Renal cortex interstitium (tissue), 11 donors: ENCODE data around the gene CAPN8. TPM values are rescaled to one million over a fixed set of nuclear protein-coding genes. Genes with fewer than 3 reads are reported as not detected.
"Not testable (repeated sequence)": the region's sequence is repeated elsewhere in the genome, so short reads cannot be mapped to it uniquely, and the experiment has no call there.

Experiments
- DNase-seq, 11 donors: peaks; one replicate each; pipeline ENCODE4 v3.0.0-alpha.2; 2013; ENCODE audit warnings: low read depth in 9 of 11, low spot score in 4 of 11; ENCODE audit errors: extremely low read depth in 1 of 11
- polyA plus RNA-seq, 3 donors: library from polyadenylated mRNA; unstranded; fragments of 120-200 nt; gene quantifications; one replicate each; pipeline ENCODE4 v1.2.1, GENCODE V29; 2013; ENCODE audit not compliant: insufficient read length in 3 of 3

The CAPN8 gene
- polyA plus RNA-seq, 3 donors: 2.6 to 3.8 (median 2.8) TPM

DNA sequence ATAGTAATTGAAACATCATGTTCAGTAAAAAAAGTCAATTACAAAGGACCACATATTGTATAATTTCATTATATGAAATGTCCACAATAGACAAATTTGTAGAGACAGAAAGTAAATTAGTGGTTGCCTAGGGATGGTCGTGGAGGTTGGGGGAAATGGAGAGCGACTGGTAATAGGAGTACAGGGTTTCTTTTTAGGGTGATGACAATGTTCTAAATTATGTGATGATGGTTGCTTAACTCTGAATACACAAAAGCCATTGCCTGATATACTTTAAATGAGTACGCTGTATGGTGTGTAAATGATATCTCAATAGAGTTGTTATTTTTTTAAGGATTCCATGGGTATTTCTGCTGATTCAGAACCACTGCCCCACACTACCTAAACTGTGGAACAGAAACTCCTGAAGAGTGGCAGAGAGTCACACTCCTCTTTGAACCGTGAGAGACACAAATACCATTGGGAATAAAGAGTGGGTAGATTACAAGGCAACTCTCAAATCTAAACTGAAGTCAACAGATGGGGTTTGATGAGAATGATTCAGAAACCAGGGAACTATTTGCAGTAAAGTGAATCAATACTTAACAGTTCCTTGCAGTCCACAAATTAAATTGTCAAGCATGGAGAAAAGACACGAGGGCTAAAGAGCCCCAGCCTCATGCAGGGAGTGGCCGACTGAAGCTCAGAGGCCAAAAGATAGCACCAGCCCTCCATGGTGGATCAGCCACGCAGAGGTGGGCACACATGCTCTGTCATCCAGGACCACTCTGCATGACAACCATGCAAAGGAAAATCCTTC is 118.0 kb downstream of the CAPN8 start:
- no peak for DNase-seq

DNA sequence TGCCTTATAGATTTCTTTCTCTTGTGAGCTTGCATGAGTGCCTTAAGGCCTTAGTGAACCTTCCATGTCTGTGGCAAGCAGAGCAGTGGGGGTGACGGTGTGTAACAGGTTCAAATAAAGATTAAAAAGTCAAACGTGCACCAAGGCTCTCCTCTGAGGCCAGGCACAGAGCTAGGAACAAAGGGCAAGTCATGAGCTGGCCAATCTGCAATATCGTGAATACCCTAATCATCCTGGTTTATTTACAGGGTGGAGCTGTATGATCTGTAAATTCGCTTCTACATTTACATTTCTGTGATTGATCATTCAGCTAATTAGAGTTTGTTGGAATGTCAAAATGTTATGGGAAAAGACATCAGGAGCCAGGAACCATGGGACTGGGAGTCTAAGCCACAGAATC is 120.2 kb downstream of the CAPN8 start:
- DNase-seq: no peak

DNA sequence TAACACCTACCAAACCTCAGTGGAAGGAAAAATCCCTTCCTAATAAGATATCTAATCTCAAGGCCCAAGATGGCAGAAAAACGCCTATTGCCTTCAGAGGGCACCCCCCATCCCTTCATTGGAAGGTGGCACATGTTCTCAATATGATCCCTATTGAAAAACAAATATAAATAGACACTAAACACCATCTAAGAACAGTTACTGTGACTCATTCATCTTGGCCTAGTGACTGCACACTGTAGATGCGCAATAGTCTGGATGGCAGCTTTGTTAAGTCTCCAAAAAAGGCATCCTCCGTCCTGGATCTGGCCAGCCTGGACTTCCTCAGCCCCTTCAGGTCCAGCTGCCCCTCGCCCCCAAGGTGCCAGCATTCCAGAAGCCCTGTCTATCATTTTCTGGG is 121.9 kb downstream of the CAPN8 start:
- DNase-seq: no peak

DNA sequence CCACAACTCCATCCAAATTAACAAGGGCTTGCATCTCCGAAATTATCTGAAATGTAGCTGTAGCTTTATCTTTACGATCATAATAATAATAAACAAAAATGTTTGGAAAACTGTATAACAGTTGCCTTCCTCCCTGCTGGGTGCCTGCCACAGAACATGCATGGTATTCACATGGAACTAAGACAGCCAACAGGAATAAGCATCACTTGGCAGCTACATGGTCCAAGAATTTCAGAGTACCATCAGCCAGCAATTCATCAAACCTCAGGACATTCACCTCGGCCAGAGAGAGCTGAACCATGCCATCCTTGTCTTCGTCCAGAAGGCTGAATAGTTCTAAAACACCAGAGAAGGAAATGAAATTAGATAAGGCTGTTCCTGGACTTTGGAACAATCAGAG is 122.7 kb downstream of the CAPN8 start:
- no peak for DNase-seq

DNA sequence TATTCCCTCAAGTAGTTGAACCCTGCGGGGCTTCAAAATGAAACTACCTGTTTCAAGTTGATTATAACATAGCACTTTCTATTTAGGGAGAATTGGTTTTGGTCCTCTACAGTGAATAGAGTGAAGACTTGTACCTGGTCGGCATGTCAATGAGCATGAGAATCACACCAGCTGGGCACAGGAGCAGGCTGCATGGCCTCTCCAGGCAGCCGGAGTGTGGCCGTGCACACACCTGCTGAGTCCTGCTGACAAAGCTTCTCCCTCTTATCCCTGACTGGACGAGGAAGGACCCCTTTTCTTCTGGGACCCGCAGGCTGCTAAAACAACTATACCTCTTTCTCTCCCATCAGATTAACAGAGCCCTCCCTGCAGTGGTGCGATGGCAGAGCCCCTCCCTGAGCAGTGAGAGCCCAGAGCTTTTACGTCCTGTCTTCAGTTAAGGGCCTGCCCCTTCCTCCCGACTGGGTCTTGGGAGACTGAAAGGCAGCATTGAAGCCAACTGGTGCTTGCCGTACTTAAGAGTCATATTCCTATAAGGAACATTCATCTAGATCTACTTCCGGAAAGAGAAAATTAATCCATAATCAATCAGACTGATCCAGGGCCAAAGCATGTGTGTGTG is 124.9 kb downstream of the CAPN8 start:
- no peak for DNase-seq

DNA sequence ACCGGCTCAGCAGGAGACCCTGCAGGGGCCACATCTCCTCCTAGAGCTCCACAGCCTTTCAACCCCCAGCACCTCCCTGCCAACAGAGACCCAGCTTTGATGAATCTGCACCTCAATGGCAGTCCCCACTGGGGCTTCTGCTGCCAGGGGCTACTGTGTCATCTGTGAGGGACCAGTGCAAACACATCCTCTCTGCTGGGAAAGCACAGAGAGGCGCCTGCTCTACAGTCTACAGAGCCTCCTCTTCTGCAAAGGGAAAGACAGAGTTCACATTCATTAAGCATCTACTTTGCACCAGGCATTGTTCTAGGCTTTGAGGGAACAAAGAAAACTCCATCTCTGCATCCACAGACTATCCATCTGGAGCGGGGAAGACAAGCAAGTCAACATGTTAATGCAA is 125.8 kb downstream of the CAPN8 start:
- DNase-seq: no peak

DNA sequence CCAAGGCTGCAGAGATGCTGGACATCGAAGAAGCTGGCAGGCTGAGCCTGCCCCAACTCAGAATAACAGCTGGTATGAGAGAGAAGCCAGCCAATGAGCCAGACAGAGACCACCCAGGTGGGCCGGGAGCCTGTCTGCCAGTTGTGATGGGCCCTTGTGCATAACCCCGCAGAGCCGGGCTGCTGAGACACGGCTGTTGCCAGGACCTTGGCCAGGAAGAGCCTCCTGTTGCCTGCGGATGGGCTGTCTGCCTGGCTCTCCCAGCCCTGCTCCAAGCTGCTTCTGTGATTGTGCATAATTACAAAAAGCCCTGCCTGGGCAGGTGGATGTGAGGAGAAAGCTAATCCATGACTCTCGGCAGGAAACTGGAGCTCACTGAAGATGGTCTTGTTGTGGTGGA is 126.5 kb downstream of the CAPN8 start:
- no peak for DNase-seq

DNA sequence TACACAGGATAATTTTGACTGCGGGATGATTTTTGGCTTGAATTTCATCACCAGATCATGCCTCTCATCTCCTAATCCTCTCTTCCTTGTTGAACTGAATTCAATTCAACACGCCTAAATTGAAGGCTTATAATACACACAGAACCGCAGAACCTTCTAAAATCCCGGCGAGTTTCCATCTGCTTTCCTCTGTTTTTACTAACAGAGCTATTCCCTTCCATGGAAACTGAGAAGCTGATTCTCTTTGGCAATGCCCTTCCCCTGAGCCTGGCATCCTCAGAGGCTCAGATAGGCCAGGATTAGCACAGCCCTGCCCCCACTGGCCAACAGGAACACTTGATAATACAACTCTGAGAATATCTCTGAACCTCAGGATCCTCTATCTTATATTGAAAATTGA is 130.2 kb downstream of the CAPN8 start:
- DNase-seq: no peak

DNA sequence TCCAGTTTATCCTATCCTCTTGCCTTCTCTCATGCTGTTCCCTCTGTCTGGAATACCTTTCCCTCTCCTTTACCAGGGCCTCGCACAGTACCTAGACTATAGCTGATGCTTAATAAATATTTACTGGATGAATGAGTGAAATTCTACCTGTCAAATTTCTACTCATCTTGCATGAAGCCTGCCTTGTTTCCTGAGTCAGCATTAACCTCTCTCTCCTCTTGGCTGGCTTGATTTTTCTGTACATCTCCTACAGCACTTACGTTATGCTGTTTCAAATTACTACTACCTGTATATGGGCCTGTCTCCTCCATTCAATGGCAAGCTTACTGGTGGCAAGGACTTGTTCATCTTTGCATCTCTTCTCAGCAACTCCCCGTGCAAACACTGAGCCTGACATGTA is 130.8 kb downstream of the CAPN8 start:
- DNase-seq: no peak

DNA sequence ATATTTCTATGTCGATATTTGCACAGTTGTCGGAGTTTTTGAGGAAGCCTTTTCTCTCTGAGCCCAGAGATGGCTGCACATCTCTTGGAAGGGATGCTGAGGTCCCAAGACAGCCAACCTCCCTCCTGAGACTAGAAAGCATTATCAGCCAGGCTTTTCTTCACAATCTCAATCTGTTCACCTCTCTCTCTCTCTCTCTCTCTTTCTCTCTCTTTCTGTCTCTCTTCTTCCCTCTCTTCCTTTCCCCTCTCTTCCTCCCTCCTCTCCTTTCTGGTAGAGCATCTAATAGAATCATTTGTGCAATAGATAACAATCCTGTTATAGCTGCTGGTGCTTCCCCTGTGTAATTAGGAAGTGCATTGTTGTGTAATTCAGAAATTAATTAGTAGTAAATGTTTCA is 131.8 kb downstream of the CAPN8 start:
- DNase-seq: no peak

DNA sequence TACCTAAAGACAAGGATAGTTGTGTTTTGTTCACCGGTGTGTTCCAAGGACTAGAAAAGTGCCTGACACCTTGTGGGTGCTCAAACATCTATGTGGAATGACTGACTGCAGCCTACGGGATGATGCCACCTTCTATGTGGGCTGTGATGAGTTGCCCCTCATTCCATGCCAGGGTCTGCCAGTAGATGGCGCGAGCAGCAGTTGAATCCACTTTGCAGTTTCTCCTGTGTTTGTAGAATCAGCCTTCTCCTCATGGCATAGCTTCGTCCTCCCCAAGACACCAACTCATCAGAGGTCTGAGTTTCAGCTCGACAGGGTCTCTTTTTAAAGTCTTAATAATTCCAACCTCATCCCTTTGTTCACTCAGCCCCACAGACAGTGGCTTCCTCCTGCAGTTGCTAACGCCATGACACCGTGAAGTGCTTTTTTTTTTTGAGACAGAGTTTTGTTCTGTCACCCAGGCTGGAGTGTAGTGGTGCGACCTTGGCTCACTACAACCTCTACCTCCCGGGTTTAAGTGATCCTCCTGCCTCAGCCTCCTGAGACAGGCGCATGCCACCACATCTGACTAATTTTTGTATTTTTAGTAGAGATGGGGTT is 133.7 kb downstream of the CAPN8 start:
- DNase-seq: peak; percentile 17 to 60 (median 29)

DNA sequence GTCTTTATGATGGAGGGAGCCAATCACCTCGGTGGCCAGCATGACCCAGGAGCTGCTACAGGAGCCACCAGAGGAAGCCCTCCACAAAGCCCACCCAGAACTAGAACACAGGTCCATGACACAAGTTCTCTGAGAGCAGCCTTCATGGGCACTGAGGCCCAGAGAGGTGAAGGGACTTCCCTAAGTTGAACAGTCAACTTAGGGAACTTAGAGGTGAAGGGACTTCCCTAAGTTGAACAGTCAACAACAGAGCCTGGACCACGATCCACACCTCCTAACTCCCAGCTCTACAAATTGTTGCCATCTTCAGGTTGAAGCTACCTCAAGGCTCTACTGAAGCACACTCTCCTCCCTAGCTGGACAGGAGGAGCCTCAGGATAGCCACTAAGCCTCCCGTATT is 139.5 kb downstream of the CAPN8 start:
- no peak for DNase-seq

DNA sequence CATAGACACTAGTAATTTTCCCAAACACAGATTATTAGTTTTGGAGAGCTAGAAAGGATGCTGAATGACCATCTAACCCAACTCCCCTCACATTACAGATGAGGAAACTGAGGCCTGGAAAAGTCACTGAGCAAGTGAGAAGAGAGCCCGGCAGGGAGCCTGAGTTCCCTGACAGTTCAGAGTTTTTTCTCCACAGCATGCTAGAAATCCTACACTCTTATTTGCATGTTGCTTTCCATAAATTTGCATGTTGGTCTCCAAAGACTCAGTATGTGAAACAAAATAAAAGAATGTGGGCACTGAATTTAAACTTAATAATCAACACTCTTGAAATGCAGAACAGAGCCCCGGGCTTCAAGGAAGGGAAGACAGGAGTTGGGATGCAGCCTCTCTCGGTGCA is 140.0 kb downstream of the CAPN8 start:
- DNase-seq: no peak

DNA sequence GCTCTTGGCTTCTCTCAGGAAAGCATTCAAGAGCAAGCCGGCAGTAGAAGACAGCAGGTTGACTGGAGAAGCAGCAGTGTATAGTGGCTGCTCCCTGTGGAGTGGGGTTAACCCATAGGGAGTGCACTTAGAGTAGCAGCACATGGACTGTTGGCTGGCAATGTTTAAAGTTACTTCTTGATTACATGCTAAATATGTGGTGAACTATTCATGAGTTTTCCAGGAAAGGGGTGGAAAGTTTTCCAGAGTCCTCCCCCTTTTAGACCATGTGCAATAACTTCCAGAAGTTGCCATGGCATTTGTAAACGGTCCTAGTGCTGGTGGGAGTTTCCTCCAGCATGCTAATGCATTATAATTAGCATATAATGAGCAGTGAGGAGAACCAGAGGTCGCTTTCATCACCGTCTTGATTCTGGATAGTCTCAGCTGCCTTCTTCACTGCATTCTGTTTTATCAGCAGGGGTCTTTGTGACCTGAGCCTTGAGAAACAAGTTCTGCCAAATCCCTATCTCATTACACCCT is 140.5 kb downstream of the CAPN8 start:
- no peak for DNase-seq

DNA sequence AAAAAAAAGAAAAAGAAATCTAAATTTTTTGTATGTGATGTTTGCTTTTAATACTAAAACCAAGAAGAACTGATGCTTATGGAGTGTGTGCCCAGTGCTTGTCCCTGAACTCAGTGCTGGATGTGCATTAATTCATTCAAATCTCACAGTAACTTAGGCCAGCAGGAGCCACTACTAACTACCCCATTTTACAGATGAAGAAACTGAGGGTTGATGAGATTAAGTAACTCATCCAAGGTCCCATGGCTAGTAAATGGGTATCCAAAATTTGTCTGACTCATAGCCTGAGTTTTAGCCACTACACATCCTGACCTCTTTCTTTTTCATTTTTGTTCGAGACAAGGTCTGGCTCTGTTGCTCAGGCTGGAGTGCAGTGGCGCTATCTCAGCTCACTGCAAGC is 144.4 kb downstream of the CAPN8 start:
- DNase-seq: no peak

DNA sequence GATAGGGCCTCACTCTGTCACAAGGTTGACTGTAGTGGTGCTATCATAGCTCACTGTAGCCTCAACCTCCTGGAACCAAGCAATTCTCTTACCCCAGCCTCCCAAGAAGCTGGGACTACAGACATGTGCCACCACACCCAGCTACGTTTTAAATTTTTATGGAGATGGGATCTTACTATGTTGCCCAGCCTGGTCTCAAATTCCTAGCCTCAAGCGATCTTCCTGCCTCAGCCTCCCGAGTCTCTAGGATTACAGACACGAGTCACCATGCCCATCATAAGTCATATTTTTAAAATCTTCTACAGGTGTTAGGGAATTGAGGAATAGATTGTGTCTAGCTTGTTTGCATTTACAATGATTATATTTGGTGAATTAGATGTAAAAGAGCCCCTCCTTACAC is 145.3 kb downstream of the CAPN8 start:
- no peak for DNase-seq

DNA sequence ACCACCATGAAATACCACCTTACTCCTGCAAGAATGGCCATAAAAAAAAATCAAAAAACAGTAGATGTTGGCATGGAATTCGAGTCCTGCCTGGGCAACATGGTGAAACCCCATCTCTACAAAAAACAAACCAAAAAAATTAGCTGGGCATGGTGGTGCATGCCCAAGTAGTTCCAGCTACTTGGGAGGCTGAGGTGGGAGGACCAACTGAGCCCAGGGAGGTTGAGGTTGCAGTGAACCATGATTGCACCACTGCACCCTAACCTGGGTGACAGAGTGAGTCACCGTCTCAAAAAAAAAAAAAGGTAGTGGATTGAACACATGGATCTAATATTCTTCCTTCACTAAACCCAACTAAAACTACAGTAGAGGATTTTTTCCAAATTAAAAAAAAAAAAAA is 146.4 kb downstream of the CAPN8 start:
- DNase-seq: no peak

DNA sequence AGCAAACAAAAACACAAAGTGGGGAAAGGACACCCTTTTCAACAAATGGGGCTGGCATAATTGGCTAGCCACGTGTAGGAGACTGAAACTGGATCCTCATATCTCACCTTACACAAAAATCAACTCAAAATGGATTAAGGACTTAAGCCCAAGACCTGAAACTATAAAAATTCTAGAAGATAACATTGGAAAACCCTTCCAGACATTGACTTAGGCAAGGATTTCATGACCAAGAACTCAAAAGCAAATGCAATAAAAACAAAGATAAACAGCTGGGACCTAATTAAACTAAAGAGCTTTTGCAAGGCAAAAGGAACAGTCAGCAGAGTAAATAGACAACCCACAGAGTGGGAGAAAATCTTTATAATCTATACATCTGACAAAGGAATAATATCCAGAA is 146.9 kb downstream of the CAPN8 start:
- not testable (repeated sequence) for DNase-seq

DNA sequence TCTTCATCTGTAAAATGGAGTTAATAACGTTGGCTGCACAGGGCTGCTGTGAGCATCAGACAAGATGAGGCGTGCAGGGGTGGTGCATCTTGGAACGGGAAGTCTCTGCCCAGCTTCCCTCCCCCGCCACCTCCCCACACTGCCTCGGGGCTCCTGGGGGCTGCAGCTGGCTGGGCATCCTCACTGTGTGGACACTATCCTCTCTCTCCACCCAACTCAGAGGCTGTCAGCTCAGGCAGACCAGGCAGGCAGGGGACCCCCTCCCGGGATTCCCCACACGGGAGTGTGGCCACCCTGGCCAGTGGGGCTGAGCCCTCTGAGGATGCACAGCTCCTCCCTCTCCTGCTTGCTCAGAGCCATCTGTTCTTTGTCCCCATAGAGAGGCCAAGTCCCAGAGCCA is 149.6 kb downstream of the CAPN8 start:
- DNase-seq: no peak

DNA sequence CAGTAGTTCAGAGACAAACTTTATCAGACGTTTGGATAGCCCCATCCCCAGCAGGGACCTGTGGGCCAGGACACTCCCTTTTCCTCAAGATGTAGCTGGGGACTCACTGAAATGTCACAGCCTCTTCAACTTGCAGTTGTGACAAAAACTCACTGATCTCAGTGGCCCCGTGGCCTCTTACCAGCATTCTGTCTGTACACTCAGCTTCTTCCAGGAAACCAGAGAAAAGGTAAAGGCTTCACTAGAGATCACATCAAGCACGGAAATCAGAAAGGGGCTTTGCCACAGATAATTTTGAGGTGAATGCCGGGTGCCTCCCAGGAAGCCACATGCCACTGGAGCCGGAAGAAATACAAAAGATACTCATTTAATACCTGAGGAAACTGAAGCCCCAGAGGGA is 150.1 kb downstream of the CAPN8 start:
- no peak for DNase-seq
